Central memory CD8-positive, alpha-beta T cell (primary cell): ENCODE results near the gene CCL3.

Source experiments
- ATAC-seq: fragments of 150-1000 bp; cut with Tn5 transposase; replicated peaks from 2 replicates; pipeline ENCODE4 v1.10.0; 2022; ENCODE audit warnings: mild to moderate bottlenecking, moderate FRiP score, moderate number of reproducible peaks; ENCODE audit not compliant: poor library complexity, severe bottlenecking; ENCODE audit errors: extremely low read depth
- DNase-seq, 2 donors: peaks; one replicate each; pipeline ENCODE4 v3.0.0; 2021; ENCODE audit warnings: low spot score in 2 of 2
- H3K27ac Mint-ChIP-seq: one replicate; pipeline ENCODE4 v1.8.0; 2022; ENCODE audit warnings: low read depth, mild to moderate bottlenecking, moderate library complexity, mixed read lengths
- H3K27me3 Mint-ChIP-seq: one replicate; pipeline ENCODE4 v1.8.0; 2022; ENCODE audit warnings: mixed read lengths
- H3K36me3 Mint-ChIP-seq: one replicate; pipeline ENCODE4 v1.8.0; 2022; ENCODE audit warnings: mild to moderate bottlenecking, moderate library complexity, mixed read lengths; ENCODE audit not compliant: insufficient read depth
- H3K4me1 Mint-ChIP-seq: one replicate; pipeline ENCODE4 v1.8.0; 2022; ENCODE audit warnings: mixed read lengths
- H3K4me3 Mint-ChIP-seq: one replicate; pipeline ENCODE4 v1.8.0; 2022; ENCODE audit warnings: mild to moderate bottlenecking, moderate library complexity, mixed read lengths
- H3K9me3 Mint-ChIP-seq: one replicate; pipeline ENCODE4 v1.8.0; 2022; ENCODE audit warnings: mixed read lengths

The CCL3 gene

DNA sequence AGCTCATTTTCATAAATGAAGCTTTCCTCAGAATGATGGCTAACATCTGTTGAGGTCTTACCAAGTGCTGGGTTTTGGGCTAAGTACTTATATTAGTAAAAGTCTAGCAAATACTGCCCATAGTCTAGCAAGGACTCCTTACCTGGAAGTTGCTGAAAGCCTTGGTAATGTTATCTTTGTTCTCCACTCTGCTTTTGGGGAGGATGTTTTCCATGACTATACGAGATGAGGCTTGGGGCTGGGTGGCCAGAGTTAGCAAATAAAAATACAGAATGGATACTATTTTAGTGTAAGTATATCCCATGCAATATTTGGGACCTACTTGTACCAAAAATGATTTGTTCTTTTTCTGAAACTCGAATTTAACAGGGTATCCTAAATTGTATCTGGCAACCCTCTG, 18.2 kb downstream of the CCL3 start:
- ATAC-seq (no peak), DNase-seq (no peak)
- H3K27ac Mint-ChIP-seq, result peak overlapping the region; percentile 76
- no peaks in the 10 kb centered on the region for H3K27me3 Mint-ChIP-seq
- peak overlapping the region; percentile 27 for H3K4me3 Mint-ChIP-seq
- H3K9me3 Mint-ChIP-seq, result no peaks in the 10 kb centered on the region
- peaks cover 2% of the 10 kb centered on the region for H3K36me3 Mint-ChIP-seq
- H3K4me1 Mint-ChIP-seq, result peaks cover 37% of the 10 kb centered on the region

DNA sequence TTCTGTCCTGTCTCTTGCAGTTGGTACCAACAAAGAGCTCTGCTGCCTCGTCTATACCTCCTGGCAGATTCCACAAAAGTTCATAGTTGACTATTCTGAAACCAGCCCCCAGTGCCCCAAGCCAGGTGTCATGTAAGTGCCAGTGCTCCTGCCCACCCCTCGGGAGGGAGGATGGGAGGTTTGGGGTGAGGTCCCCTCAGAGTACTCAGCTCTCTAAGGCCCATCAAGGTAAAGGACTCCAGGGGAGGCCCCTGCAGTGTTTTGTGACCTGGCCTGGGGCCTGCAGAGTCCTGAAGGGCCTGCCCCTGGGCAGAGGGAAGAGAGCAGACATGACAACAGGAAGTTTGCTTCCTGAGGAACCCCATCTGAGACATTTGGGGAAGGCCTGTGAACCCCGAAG, 19.5 kb downstream of the CCL3 start:
- DNase-seq (no peak), ATAC-seq (no peak)
- Mint-ChIP-seq H3K27ac (peak overlapping the region; percentile 33), H3K4me1 (peaks cover 51% of the 10 kb centered on the region), H3K9me3 (no peaks in the 10 kb centered on the region), H3K27me3 (no peaks in the 10 kb centered on the region), H3K4me3 (peak overlapping the region; percentile 29), H3K36me3 (peaks cover 6% of the 10 kb centered on the region)

DNA sequence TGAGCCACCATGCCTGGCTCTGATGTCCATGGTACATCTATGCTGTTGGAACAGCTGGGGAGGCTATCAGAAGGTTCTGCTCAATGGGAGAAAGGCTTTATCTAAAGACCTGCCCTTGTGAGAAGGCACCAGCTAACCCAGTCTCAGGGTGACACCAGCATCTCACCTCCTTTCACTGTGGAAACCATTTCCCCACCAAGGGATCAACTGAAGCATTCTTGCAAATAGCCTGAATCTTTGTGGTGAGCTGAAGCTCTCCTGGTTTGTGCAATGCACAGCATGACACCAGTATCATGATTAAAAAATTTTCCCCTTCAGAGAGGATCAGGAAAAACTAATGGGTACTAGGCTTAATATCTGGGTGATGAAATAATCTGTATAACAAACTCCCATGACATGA, 20.8 kb downstream of the CCL3 start:
- ATAC-seq (no peak), DNase-seq (no peak)
- Mint-ChIP-seq H3K36me3 (peaks cover 6% of the 10 kb centered on the region), H3K27me3 (no peaks in the 10 kb centered on the region), H3K4me1 (peaks cover 61% of the 10 kb centered on the region), H3K9me3 (no peaks in the 10 kb centered on the region), H3K4me3 (no peak overlapping the region), H3K27ac (peak overlapping the region; percentile 82)

DNA sequence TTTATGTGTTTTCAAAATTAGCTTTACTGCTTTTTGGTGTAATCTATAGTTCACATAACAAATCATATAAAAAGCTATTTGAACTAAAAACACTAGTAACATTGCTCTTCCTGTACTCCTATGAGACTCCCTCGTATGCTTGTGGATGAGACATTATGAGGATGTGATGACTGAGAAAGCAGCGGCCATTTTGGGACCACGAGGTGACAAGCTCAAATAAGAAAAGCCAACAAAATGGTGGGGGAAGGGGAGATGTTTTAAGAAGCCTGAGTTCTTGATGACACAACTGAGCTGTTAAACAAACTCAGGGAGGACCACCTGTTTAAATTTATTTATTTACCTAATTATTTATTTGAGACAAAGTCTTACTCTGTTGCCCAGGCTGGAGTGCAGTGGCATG, 21.4 kb downstream of the CCL3 start:
- Mint-ChIP-seq H3K9me3 (no peaks in the 10 kb centered on the region), H3K36me3 (peaks cover 6% of the 10 kb centered on the region), H3K27ac (peak overlapping the region; percentile 82), H3K27me3 (no peaks in the 10 kb centered on the region), H3K4me3 (peak overlapping the region; percentile 8), H3K4me1 (peaks cover 64% of the 10 kb centered on the region)
- ATAC-seq (no peak), DNase-seq (no peak)

DNA sequence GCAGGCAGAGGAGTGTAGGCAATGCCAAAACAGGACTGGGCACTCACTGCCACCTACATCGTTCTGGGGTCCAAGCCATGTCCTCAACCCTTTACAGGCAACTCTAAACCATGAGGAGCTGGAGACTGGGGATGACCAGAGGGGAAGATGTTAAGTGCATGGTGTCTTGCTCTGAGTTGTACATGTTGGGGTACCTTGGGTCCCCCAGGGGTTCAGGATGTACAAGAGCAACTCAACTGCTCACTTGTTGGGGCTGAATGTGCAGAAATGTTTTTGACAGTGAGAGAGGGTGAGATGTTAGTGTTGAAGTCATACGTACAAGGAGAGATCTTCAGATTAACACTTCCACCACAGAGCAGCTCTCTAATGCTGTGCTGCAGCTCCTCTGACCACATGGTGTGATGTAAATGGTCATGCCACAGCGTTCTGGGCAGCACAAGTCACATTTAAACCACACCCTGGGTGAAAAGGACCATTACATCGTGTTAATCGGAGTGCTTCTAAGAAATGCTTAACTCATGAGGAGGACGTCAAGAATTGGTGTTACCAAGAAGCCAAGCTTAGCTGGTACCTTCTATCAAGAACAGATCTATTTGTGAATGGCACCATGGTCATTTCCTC, 23.5 kb downstream of the CCL3 start:
- Mint-ChIP-seq H3K27me3 (no peaks in the 10 kb centered on the region), H3K36me3 (peaks cover 4% of the 10 kb centered on the region), H3K4me3 (peak overlapping the region; percentile 46), H3K27ac (peak overlapping the region; percentile 89), H3K4me1 (peaks cover 56% of the 10 kb centered on the region), H3K9me3 (no peaks in the 10 kb centered on the region)
- DNase-seq, result peak in 1 of 2 donors; percentile 71
- ATAC-seq, result peak; percentile 96

DNA sequence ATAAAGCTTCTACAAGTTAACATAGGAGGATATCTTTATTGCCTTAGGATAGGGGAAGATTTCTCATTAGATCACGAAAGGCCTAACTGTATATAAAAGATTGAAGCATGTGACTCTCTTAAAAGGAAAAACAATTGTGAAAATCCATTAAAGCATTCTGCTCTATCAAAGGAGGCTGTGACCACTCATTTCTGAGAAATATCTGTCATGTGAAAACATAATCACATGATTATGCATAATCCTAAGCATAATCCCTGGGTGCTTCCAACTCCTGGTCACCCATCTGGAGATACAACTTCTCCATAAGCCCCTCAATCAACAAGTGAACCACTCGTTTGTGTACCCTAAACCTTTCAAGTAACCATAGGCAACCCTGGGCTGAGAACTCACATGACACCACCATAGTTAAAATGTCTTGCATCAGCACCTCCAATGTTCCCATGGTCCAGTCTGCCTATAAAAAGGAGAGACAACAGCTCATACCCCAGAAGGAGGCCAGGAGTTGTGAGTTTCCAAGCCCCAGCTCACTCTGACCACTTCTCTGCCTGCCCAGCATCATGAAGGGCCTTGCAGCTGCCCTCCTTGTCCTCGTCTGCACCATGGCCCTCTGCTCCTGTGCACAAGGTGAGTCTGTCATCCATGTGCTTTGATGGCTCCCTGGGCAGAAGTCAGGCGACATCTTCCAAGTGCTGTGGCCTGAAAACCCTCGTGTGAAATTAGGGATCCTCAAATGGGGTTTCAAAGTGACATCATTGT, 26.0 kb downstream of the CCL3 start, which contains the start of gene CCL18:
TSS of gene CCL18 (plus strand) at position 487 of the 756 bp plus-strand sequence. CDS start at position 558, 71 bp downstream.
- Mint-ChIP-seq H3K27me3 (no peaks in the 10 kb centered on the region), H3K27ac (peak within 1 kb of the TSS; percentile 89), H3K36me3 (peaks cover 4% of the 10 kb centered on the region), H3K4me3 (no peak within 1 kb of the TSS), H3K9me3 (no peaks in the 10 kb centered on the region), H3K4me1 (peaks cover 40% of the 10 kb centered on the region)
- DNase-seq (no peak), ATAC-seq (no peak)

DNA sequence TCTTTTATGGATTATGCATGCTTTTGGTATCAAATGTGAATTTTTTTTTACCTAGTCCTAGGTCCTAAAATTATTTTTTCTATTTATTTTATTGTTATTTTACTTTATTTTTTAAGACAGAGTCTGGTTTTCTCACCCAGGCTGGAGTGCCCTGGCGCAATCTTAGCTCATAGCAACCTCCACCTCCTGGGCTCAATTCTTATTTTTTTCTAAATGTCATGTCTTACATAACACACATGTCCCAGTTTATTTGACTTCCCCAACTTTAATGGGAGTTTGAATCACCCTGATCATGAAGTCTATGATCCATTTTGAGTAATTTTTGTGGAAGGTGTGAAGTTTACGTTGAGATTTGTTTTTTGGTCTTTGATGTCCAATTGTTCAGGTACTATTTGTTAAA, 29.1 kb downstream of the CCL3 start:
- DNase-seq (no peak), ATAC-seq (no peak)
- H3K36me3 Mint-ChIP-seq, result no peaks in the 10 kb centered on the region
- H3K27ac Mint-ChIP-seq, result no peak overlapping the region
- H3K4me3 Mint-ChIP-seq, result no peak overlapping the region
- peaks cover 23% of the 10 kb centered on the region for H3K4me1 Mint-ChIP-seq
- H3K27me3 Mint-ChIP-seq, result no peaks in the 10 kb centered on the region
- no peaks in the 10 kb centered on the region for H3K9me3 Mint-ChIP-seq

DNA sequence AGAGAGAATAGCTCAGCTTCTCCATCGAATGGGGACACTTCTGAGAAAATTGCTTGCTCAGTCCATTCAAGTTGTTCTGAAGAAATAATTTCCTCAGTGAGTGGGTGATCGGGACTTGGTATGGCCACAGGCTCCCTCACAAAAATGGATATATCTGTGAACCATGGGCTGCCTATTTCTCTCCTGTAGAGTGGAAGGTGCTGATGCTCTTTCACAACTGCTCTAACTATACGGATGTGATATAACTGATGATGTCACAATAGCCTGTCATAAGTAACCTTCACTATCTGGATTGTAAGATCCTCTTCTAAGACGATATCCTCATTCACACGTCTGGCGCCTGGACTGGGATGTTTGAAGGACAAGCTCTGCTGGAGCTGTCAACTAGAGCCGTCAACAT, 30.5 kb downstream of the CCL3 start:
- Mint-ChIP-seq H3K27me3 (no peaks in the 10 kb centered on the region), H3K9me3 (no peaks in the 10 kb centered on the region), H3K4me1 (peaks cover 17% of the 10 kb centered on the region), H3K27ac (no peak overlapping the region), H3K36me3 (no peaks in the 10 kb centered on the region), H3K4me3 (no peak overlapping the region)
- ATAC-seq (no peak), DNase-seq (no peak)

DNA sequence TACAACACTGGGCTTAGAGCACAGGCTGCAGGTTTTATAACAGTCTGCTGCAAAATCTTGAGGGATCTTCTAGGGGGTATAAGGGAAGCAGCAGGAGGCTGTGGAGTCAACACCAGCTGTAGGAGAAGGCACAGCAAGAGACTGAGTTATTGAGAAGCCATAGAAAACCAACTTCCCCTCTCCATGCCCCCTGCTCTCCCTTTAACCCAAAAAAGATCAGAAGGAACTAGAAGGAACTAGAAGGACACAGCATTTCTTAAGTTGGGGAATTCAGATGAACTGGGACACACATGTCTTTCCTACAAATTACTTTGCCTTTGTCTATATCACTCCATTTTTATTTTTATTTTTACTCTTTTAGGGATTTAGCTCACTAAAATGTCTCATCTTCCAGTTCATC, 32.0 kb downstream of the CCL3 start:
- ATAC-seq (no peak), DNase-seq (no peak)
- Mint-ChIP-seq H3K27ac (no peak overlapping the region), H3K27me3 (no peaks in the 10 kb centered on the region), H3K4me1 (peaks cover 11% of the 10 kb centered on the region), H3K9me3 (no peaks in the 10 kb centered on the region), H3K36me3 (no peaks in the 10 kb centered on the region), H3K4me3 (no peak overlapping the region)

DNA sequence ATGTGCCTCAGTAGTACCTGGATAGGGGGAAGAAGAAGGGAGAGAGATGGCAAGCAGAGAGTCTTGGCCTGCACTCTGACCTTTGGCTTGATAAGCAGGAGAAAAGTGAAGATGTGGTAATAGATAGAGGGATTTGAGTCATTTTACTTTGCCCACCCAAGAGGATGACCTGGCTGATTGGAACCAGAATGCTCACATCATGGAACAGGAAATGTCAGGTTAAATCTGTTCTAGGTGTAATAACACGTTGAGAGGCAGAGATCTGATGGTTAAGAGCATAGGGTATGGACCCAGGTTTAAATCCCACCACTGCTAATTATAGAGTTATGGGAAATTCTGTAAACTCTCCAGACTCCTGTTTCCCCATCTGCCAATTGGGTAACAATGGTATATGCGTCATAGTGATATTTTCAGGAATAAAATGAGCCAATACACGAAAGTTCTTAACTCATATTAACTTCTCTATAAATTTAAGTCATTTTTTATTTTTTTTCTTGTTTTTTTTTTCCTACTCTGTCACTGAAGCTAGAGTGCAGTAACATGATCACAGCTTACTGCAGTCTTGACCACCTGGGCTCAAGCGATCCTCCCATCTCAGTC, 33.9 kb downstream of the CCL3 start:
- H3K27me3 Mint-ChIP-seq, result no peaks in the 10 kb centered on the region

DNA sequence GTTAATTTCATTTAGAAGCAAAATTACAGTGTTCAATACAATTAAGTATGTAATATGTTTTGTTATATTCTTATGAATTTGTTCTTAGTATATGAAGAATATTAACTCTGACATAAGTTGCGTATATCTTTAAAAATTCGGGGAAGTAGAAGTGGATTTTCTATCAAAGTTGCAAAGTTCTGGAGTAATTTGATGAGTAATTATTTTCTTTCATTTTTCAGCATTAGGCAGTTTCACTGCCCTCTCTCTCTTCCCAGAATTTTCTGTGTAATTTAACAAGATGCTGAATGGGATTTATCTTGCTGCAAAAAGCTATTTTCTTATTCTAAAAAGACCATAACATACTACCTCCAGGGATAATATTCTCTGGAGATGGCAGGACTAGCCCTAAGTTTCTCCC, 34.8 kb downstream of the CCL3 start:
- no peaks in the 10 kb centered on the region for H3K27me3 Mint-ChIP-seq
- no peak for ATAC-seq
- H3K9me3 Mint-ChIP-seq, result peaks cover 1% of the 10 kb centered on the region
- no peak overlapping the region for H3K27ac Mint-ChIP-seq
- DNase-seq, result no peak
- peaks cover 11% of the 10 kb centered on the region for H3K4me1 Mint-ChIP-seq
- H3K4me3 Mint-ChIP-seq, result no peak overlapping the region
- H3K36me3 Mint-ChIP-seq, result no peaks in the 10 kb centered on the region

More for the DNA sequence above, 33.9 kb downstream of the CCL3 start:
- Mint-ChIP-seq H3K9me3 (no peaks in the 10 kb centered on the region), H3K4me3 (no peak overlapping the region), H3K36me3 (no peaks in the 10 kb centered on the region), H3K4me1 (peaks cover 11% of the 10 kb centered on the region), H3K27ac (no peak overlapping the region)
- no peak for DNase-seq
- ATAC-seq, result no peak

DNA sequence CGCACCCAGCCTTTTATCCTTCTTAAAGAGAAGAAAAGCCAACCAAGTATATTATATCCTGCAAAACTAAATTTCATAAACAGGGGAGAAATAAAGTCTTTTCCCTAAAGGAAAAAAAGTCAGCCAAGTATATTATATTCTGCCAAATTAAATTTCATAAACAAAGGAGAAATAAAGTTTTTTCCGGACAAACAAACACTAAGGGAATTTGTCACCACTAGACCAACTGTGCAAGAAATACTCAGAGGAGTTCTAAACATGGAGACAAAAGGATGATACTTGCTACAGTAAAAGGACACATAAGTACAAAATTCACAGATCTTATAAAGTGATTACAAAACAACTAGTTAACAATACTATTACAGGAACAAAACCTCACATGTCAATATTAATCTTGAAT, 40.3 kb downstream of the CCL3 start:
- H3K27me3 Mint-ChIP-seq, result no peaks in the 10 kb centered on the region

DNA sequence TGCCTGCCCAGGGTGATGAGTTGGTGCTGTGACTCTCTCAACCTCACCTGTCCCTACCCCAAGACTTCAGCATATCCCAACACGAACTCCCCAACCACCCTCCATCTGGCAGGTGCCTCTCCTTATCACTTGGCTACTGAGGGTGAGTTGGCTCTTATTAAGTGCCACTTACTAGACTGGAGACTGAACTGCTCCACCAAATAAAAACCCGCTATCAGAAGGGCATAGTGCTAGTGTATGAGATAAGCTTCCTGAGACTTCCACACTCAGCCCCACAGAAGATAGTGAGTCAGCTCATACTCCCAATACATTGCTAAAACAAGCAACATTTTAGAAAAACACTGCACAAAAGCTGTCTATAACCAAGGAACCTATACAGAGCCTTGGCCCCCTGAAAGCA, 41.9 kb downstream of the CCL3 start:
- H3K4me1 Mint-ChIP-seq, result no peaks in the 10 kb centered on the region
- no peak overlapping the region for H3K27ac Mint-ChIP-seq
- H3K4me3 Mint-ChIP-seq, result no peak overlapping the region
- DNase-seq, result no peak
- H3K27me3 Mint-ChIP-seq, result no peaks in the 10 kb centered on the region
- peaks cover 15% of the 10 kb centered on the region for H3K9me3 Mint-ChIP-seq
- H3K36me3 Mint-ChIP-seq, result peaks cover 3% of the 10 kb centered on the region
- ATAC-seq, result no peak

More for the DNA sequence above, 40.3 kb downstream of the CCL3 start:
- DNase-seq, result no peak
- Mint-ChIP-seq H3K4me3 (no peak overlapping the region), H3K4me1 (no peaks in the 10 kb centered on the region), H3K27ac (no peak overlapping the region), H3K9me3 (peaks cover 15% of the 10 kb centered on the region), H3K36me3 (peaks cover 3% of the 10 kb centered on the region)
- no peak for ATAC-seq
